ENCODE measurements around the gene P2RY10.

GRCh38 chrX:78989349-78989748 is 44.2 kb downstream of the P2RY10 start:
- TF ChIP-seq EP300 (IDR thresholded peaks at IDR 0.05; ENCODE audit: borderline replicate concordance in 1 of 2, low read depth in 2 of 2, low read length in 2 of 2), result no peak
- no peak for TF ChIP-seq ATF3 (IDR thresholded peaks at IDR 0.05; ENCODE audit: insufficient read depth, low read depth, low read length)
- no peak for TF ChIP-seq CHD2 (IDR thresholded peaks at IDR 0.05; ENCODE audit: low read length)
- TF ChIP-seq, protein P1, sequence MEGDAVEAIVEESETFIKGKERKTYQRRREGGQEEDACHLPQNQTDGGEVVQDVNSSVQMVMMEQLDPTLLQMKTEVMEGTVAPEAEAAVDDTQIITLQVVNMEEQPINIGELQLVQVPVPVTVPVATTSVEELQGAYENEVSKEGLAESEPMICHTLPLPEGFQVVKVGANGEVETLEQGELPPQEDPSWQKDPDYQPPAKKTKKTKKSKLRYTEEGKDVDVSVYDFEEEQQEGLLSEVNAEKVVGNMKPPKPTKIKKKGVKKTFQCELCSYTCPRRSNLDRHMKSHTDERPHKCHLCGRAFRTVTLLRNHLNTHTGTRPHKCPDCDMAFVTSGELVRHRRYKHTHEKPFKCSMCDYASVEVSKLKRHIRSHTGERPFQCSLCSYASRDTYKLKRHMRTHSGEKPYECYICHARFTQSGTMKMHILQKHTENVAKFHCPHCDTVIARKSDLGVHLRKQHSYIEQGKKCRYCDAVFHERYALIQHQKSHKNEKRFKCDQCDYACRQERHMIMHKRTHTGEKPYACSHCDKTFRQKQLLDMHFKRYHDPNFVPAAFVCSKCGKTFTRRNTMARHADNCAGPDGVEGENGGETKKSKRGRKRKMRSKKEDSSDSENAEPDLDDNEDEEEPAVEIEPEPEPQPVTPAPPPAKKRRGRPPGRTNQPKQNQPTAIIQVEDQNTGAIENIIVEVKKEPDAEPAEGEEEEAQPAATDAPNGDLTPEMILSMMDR (IDR thresholded peaks at IDR 0.05; ENCODE audit: control extremely low read depth in 1 of 3, insufficient read depth in 1 of 3, low read depth in 1 of 3, low read length in 3 of 3), result no peak
- TF ChIP-seq EZH2 (IDR thresholded peaks at IDR 0.05; ENCODE audit: low read depth, low read length, severe bottlenecking), result no peak

Data from H1 (cell line).